Activated CD4-positive, alpha-beta T cell treated with anti-CD3 and anti-CD28 coated beads, Interleukin-2, amount 50 U/mL, for 1 hour (primary cell): ENCODE data around the gene FERMT3.
A peak's percentile ranks its signal among the peaks of the same experiment; 100 is the strongest.

Source experiments
- DNase-seq: peaks from one replicate; pipeline ENCODE4 v3.0.0-alpha.2; 2020

The FERMT3 gene

GRCh38 chr11:64186492-64187165 lies 19.9 kb upstream of the FERMT3 start:
- peak; percentile 25 for DNase-seq

- no peak for DNase-seq
These were observed 14.1 kb upstream of the FERMT3 start for GRCh38 chr11:64192434-64192833.

- no peak for DNase-seq
These were observed 9.9 kb upstream of the FERMT3 start for GRCh38 chr11:64196626-64197025.

DNA sequence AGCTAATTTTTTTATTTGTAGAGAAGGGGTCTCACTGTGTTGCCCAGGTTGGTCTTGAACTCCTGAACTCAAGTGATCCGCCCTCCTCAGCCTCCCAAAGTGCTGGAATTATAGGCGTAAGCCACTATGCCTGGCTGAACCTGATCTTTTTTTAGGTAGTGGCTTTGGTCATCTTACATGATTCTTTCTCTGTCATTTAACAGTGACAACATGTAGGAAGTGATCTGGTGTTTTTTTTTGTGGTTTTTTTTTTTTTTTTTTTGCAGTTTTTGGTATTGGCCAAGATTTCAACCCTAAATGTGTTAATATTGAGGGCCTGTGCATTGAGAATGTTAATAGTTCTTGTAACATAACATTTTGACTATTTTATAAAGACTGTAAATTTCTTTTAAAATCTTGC lies 8.0 kb upstream of the FERMT3 start:
- DNase-seq, result no peak

GRCh38 chr11:64201543-64201942 lies 5.0 kb upstream of the FERMT3 start:
- no peak for DNase-seq

DNA sequence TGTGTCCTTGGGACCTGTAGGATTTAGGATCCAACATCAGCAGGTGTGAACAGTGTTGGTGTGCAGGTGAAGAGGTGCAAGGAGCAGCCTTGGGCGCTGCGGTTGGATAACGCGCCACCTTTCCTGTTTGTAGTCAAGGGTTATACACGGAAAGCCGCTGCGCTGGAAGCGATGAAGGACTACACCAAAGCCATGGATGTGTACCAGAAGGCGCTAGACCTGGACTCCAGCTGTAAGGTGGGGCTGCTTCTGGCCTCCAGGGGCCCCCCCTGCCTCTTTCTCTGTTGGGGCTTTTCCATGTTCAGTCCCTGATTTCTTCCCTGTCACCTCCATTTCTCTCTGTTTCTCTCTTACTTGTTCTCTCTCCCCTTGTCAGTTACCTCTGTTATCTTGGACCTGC lies 3.5 kb upstream of the FERMT3 start:
- no peak for DNase-seq

GRCh38 chr11:64203421-64204079 lies 3.0 kb upstream of the FERMT3 start:
- no peak for DNase-seq

- no peak for DNase-seq
These were observed 2.5 kb upstream of the FERMT3 start for GRCh38 chr11:64204080-64204440.

DNA sequence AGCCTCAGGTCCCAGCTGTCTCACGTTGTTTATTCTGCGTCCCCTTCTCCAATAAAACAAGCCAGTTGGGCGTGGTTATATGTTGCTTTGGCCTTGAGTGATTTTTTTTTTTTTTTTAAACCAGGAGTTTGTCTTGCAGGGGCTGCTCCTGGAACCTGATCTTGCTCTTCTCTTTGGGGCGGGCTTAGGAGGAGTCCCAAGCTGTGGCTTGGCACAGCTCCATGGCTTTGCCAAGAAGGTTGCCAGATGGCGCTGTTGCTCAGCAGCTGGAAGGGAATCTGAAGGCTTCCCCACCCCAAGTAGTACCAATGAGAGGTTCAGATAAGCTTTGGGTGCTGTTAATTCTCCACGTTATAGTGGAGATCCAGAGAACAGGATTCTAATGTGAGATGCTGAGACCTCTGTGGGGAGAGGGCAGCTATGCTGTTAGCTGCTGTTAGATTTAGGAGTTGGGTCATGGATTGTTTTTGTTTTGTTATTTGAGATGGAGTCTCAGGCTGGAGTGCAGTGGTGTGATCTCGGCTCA lies 2.0 kb upstream of the FERMT3 start:
- peak; percentile 87 for DNase-seq

GRCh38 chr11:64207256-64208085 lies 950 bp downstream of the FERMT3 start:
- peak; percentile 61 for DNase-seq

- no peak for DNase-seq
These were observed 1.7 kb downstream of the FERMT3 start for GRCh38 chr11:64208086-64208795.

DNA sequence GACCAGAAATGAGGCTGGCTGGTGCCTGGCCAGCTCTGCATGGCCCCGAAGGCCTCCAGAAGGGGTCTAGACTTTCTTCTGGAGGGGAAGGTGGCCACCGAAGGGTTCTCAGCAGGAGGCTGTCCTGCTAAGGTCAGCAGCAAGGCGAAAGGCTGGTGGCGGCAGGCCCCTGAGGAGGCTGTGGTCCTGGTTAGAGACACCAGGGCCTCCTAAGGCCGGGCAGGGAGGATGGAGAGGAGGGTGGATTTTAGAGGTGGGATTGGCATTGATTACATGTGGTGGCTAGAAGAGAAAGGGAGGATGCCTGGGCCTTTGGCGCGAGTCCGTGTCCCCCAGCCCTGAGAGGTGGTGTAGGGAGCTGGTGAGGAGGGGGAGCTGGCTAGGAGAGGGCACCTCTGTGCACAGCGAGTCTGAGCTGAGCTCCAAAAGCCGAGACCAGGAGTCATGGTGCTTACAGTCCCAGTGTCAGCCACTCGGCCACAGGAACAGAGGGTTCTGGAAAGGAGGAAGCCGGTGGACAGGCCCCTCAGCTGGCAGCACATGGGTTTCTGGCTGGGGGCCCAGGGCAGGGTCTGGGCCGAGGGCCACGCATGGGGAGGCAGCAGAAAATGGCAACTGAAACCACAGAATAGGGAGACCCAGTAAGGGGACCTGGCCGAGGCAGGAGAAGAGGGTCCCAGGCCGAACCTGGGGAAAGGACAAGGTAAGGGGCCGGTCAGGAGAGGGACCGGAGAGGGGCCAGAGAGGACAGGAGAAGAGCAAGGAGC lies 2.5 kb downstream of the FERMT3 start:
- DNase-seq, result no peak

GRCh38 chr11:64209563-64209843 lies 3.0 kb downstream of the FERMT3 start:
- DNase-seq, result no peak

- DNase-seq, result no peak
These were observed 3.9 kb downstream of the FERMT3 start for GRCh38 chr11:64210301-64211020.

- no peak for DNase-seq
These were observed 4.8 kb downstream of the FERMT3 start for GRCh38 chr11:64211181-64211872.

GRCh38 chr11:64216879-64217278 lies 10.4 kb downstream of the FERMT3 start:
- DNase-seq, result no peak

DNA sequence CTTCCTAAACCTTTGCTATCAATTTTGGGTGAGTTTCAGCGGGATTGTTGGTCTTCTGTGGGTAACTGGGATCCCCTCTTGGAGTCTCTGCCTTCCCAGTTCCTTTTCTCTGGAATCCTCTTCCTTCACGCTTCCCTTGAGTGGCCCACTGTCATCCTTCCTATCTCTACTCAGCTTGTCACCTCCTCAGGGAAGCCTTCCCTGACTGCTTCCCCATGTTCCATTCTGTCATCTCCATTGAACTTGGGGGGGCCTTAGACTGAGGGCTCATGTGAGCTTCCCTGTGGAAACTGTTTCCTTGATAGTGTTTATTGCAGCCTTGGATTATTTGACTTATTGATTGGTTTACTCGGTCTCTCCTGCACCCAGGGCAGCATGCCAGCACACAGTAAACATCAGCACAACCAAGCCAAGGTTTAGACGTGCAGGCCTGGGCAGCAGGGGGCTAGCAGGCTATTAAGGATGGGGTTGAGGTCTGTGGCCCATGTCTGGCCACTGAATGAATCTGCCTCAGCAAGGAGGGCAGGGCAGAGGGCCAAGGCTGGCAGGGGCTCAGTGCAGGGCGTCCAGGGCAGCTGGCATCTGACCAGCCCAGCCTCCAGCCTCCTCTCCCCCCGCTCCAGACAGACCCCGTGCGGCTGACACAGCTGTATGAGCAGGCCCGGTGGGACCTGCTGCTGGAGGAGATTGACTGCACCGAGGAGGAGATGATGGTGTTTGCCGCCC lies 12.3 kb downstream of the FERMT3 start:
- DNase-seq, result no peak

DNA sequence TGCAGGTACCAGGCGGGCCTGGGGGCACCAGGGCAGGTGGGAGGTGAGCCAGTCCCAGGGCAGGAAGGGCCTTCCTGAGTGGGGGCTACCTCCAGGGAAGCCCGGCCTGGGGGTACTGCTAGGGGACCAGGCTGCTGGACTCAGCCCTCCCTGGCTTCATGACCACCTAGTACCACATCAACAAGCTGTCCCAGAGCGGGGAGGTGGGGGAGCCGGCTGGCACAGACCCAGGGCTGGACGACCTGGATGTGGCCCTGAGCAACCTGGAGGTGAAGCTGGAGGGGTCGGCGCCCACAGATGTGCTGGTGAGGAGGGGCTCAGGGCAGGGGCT lies 12.8 kb downstream of the FERMT3 start:
- DNase-seq, result no peak

- no peak for DNase-seq
These were observed 13.2 kb downstream of the FERMT3 start for GRCh38 chr11:64219755-64220154.

GRCh38 chr11:64220271-64220670 lies 13.8 kb downstream of the FERMT3 start:
- DNase-seq, result no peak

DNA sequence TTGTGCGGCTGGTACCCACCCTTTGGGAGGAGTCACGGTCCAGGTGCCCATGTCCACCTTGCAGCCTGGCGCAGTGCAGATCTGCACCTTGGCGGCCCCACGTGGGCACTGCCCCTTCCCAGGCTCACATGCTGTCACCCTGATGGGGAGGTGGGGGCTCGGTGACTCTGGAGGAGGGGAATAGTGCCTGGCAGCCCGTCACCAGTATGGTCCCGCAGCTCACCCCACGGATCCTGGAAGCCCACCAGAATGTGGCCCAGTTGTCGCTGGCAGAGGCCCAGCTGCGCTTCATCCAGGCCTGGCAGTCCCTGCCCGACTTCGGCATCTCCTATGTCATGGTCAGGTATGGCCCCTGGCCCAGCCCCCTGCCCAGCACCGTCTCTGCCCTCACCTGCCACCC lies 14.3 kb downstream of the FERMT3 start:
- DNase-seq, result no peak
